ENCODE results near the gene IL32.

The IL32 gene

DNA sequence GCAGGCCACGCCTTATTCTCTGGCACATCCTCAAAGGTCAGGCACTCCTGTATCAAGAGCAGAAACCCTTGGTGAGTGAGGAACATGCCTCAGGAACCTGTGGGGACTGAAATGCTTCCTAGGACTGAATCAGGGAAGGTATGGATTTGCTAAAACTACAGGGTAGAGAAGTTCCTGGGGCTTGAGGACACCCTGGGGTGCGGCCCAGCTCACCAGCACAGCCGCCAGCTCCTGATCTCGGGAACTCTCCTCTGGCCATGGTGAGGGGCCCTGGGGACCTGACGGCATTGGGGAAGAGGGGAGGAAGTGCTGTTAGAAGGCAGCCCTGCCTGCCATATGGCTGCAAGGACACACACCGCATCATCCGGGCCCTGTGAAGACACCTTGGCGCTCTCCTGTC lies 26.1 kb downstream of the IL32 start:
- DNase-seq (ENCODE audit: low spot score): no peak

GRCh38 chr16:3092501-3092941 lies 27.1 kb downstream of the IL32 start:
- DNase-seq (ENCODE audit: low spot score): no peak

DNA sequence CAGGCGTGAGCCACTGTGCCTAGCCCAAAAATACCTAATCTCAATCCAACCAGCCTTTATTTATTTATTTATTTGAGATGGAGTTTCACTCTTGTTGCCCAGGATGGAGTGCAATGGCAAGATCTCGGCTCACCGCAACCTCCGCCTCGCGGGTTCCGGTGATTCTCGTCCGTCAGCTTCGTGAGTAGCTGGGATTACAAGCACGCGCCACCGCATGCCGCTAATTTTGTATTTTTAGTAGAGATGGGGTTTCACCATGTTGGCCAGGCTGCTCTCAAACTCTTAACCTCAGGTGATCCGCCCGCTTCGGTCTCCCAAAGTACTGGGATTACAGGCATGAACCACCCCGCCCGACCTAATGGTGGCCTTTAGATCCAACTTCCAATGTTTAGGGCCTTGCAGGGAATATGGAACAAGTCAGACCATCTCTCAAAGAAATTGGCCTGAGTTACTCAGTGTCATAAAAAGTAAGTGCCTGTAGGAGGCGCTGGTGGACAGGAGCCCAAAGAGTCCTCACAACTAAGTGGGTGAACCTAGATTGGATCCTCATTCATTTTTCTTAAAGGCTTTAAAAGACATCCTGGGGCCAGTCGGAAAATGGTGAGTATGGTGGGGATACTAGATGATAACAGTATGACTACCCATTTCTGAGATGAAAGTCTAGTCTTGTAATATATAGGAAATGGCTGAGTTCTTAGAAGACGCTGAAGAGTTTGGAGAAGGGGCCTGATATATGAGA lies 29.0 kb downstream of the IL32 start:
- no peak for DNase-seq (ENCODE audit: low spot score)

DNA sequence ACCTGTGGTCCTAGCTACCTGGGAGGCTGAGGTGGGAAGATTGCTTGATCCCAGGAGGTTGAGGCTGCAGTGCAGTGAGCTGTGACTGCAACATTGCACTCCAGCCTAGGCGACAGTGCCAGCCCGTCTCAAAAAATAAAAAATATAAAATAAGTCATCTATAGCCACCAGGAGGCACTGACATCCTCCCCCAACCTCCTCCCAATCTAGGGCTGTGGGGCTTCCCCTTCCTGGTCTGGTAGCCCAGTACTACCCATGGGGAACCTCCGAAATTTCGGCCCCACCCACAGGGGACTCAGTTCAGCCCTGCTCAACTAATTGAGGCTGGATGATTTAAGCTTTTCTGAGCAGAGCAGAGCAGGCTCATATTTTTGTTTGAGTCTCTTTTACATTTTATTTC lies 30.4 kb downstream of the IL32 start:
- no peak for DNase-seq (ENCODE audit: low spot score)

GRCh38 chr16:3096362-3096761 lies 30.9 kb downstream of the IL32 start:
- no peak for DNase-seq (ENCODE audit: low spot score)

GRCh38 chr16:3097266-3097665 lies 31.8 kb downstream of the IL32 start:
- DNase-seq (ENCODE audit: low spot score): no peak

DNA sequence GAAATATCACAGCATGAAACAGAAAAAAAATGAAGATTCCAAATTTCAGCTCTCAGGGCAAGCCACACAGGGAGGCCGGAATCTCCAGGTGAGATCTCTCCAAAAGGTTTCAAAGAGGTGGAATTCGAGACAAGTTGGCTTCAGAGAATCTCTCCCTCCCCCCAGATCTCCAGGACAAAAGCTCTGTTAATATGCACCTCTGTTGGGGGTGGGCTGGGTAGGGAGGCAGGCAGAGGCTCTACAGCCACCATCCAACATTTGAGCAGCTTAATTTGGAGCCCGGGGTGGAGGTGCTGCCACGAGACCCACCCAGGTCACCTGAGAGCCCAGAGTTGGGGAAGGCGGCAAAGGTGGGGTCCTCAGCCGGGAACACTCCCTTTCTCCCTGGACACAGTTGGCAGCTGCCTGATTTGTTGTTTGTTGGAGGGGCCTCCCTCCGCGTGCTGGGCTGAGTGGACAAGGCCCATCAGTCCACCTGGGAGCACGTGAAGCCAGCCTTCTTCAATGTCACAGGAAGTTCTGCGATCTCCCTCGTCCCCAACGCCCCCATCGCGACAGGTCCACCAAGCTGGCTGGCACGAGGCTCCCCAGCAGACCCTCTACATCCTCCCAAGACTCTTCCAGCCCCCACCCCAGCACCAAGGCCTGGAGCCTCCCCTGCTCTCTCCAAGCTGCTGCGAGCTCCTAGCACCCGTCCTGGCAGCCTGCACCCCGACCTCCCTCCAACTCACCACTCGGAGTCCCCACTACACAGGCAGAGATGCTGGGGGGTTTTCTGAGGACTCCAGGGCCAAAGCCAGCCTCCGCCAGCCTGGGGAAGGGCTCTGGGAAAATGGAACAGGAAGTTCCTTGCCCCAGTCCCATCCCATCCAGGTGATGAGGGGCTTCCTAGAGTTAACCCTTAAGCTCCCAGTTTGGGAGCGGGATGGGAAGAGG lies 33.3 kb downstream of the IL32 start, which contains the start of gene ZSCAN10:
ZSCAN10 (minus strand) TSS at position 836 of the 936 bp plus-strand sequence. CDS start 6,357 bp downstream, outside the sequence.
- DNase-seq (ENCODE audit: low spot score): no peak

- no peak for DNase-seq (ENCODE audit: low spot score)
Observed at GRCh38 chr16:3099395-3099731, 33.9 kb downstream of the IL32 start.

DNA sequence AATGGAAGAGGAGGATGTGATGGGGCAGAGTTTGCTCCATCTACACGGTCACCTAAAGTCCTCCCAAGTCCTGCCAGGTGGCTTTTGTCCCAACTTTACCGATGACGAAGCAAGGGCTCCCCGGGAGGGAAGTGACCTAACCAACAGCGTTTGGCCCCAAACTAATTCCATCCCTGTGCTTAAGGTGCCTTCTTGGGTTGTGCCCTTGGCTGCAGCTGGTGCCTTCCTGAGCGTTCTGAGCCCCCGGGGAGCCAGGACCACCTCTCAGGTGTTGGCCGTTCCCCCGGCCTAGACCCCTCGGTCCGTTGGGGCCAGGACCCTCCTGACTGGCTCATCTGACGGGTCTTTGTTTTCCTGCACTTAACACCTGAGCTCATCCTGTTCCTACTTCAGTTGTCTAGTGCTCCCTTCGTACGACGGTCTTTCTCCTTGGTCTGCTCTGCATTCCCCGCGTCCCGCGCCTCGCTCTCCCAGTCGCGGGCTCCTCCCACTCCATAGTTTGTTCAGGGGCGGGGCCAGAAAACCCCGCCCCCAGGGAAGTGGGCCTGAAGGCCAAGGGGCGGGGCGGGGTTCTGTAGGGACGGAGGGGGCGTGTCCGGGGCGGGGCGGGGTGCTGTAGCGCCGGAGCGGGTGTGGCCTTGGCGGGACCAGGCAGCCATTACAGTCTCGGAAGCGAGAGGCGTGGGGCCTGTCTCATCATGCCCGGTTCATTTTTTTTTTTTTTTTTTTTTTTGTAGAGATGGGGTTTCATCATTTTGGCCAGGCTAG lies 34.5 kb downstream of the IL32 start:
- DNase-seq (ENCODE audit: low spot score): peak; percentile 94

DNA sequence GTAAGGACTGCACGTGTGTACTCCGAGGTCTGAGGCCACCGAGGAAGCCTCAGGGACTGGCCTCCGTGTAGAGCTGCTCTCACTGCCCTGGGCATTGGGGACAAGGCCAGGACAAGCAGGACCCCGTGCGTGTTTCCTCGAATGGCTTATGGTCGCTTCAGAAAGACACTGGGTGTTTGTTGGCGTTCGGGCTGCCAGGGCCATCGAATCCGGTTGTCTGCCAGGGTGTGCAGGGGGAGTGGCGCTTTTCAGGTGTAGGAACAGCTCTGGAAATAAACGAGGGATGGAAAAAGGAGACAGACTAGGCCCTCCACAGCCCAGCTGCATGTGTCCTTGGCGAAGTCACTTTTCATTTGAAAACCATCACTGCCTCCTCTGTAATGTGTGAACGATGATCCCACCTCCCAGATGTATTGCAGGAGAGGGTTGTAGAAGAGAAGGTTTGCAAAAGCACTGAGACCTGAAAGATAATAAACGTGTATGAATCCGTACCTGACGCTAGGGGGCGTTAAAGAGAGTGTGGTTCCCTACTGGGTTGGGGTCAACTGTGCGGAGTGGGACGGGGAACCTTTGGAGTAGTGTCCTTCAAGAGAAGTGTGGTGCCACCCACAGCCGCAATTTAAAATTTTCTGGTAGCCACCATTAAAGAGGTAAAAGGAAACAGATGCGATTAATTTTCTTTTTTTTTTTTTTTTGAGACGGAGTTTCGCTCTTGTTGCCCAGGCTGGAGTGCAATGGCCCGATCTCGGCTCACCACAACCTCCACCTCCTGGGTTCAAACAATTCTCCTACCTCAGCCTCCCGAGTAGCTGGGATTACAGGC lies 35.8 kb downstream of the IL32 start:
- peak; percentile 36 for DNase-seq (ENCODE audit: low spot score)

DNA sequence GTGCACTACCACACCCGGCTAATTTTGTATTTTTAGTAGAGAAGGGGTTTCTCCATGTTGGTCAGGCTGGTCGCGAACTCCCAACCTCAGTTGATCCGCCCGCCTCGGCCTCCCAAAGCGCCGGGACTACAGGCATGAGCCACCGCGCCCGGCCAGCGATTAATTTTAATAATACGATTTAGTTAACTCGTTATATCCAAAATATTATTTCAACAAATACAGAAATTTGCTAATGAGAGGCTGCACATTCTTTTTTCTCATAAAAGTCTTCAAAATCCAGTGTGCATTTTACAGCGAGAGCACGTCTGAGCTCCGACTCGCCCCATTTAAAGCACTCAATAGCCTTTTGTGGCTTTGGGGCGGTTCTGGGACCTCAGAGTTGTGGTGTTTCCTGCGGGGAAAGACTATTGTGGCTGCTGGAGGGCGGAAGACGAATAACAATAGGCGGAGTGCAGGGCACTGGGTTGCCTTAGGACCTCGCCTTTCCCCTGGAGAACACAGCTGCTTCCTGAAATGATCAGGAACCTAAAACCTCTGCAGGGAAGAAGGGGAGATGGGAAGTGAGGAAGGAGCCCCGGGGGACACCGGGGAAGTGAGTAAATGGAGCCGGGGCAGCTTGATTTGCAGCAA lies 36.5 kb downstream of the IL32 start:
- no peak for DNase-seq (ENCODE audit: low spot score)

GRCh38 chr16:3106205-3106928 lies 40.9 kb downstream of the IL32 start:
- DNase-seq (ENCODE audit: low spot score): peak; percentile 92

DNA sequence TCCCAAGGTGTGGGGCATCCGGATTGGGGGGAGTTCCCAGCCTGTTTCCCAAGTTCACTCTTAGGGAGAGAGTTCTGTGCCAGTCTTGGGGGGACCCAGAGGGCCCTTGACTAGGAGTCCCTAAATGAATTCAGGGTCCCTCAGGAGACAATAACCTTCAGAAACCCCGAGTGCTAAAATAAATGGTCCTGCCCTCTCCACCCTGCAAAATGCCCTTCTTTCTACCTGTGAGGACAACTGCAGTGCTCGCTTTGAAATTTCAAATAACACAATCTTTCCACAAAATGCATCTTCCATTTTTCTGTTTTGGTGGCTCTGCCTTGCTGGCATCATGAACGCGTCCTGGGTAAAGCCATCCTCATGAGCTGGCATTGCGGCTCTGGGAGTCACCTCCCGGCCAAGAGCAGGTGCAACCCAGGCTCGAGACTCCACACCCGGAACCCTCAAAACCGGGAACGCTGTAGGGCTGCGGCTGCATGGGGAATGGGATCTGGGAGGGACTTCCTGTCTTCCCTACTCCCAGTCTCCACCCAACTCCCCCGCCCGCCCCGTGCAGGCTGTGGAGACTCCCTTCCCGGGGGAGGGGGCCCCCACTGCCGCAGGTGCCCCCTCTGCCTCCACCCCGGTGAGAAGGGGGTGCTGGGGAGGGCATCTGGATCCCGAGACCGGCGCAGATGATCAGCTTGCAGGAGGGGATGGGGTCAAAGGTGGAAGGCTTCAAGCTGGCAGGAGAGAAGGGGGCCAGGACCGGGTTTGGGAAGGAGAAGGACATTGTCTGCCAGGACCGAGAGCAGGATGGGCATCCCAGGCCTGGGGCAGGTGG lies 46.8 kb downstream of the IL32 start, which contains the start of gene ZNF205:
ZNF205 (plus strand) TSS at position 529 of the 823 bp plus-strand sequence. CDS start 845 bp downstream, outside the sequence.
- peak; percentile 80 for DNase-seq (ENCODE audit: low spot score)

GRCh38 chr16:3112881-3113574 lies 47.6 kb downstream of the IL32 start:
- DNase-seq (ENCODE audit: low spot score): no peak

GRCh38 chr16:3113765-3114479 lies 48.5 kb downstream of the IL32 start:
- no peak for DNase-seq (ENCODE audit: low spot score)

- DNase-seq (ENCODE audit: low spot score): no peak
Observed at GRCh38 chr16:3115003-3115402, 49.6 kb downstream of the IL32 start.

DNA sequence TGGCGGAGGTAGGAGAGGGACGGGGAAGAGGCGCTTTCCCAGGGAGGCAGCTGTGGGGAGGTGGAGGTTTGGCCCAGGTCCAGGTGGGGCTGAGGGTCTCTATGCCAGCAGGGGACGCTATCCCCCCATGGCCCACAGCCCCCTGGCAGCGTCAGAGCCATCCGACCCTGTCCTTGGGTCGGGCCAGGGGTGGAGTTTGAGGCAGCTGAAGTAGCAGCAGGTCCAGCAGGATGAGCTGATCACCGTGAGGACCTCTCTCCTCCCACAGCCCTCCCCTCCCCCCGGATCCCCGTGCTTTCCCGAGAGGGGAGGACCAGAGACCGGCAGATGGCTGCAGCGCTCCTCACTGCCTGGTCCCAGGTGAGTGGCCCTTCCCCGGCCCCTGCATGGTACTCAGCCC lies 50.1 kb downstream of the IL32 start:
- no peak for DNase-seq (ENCODE audit: low spot score)

GRCh38 chr16:3118204-3118790 lies 52.9 kb downstream of the IL32 start:
- DNase-seq (ENCODE audit: low spot score): no peak

All from LoVo (cell line).